HG03045 (cell line): ENCODE data around the gene KCNMA1.
"Not testable (repeated sequence)": the region's sequence is repeated elsewhere in the genome, so short reads cannot be mapped to it uniquely, and the experiment has no call there.

Experiments
- ATAC-seq: cut with Tn5 transposase; IDR thresholded peaks from one replicate; pipeline ENCODE4 v1.9.1; 2021; ENCODE audit warnings: mild to moderate bottlenecking, moderate library complexity; ENCODE audit not compliant: unreplicated experiment

KCNMA1 gene

GRCh38 chr10:77637532-77638320 lies at the start of gene KCNMA1:
KCNMA1 (minus strand) TSS chr10:77637808.
- no peak for ATAC-seq

GRCh38 chr10:77686650-77687417 lies 49.2 kb upstream of the KCNMA1 start:
- no peak for ATAC-seq

GRCh38 chr10:77686096-77686495 lies 48.5 kb upstream of the KCNMA1 start:
- ATAC-seq, result no peak

GRCh38 chr10:77685432-77685831 lies 47.8 kb upstream of the KCNMA1 start:
- no peak for ATAC-seq

- not testable (repeated sequence) for ATAC-seq
Measured at GRCh38 chr10:77683088-77683432, 45.5 kb upstream of the KCNMA1 start.

GRCh38 chr10:77682393-77683087 lies 44.9 kb upstream of the KCNMA1 start:
- ATAC-seq, result no peak

GRCh38 chr10:77681839-77682238 lies 44.2 kb upstream of the KCNMA1 start:
- ATAC-seq, result no peak

- ATAC-seq, result no peak
Measured at GRCh38 chr10:77680811-77681210, 43.2 kb upstream of the KCNMA1 start.

GRCh38 chr10:77680065-77680464 lies 42.5 kb upstream of the KCNMA1 start:
- ATAC-seq, result no peak

GRCh38 chr10:77679217-77679616 lies 41.6 kb upstream of the KCNMA1 start:
- no peak for ATAC-seq

- ATAC-seq, result no peak
Measured at GRCh38 chr10:77678146-77678545, 40.5 kb upstream of the KCNMA1 start.

- ATAC-seq, result no peak
Measured at GRCh38 chr10:77675347-77675746, 37.7 kb upstream of the KCNMA1 start.

GRCh38 chr10:77673515-77674140 lies 36.0 kb upstream of the KCNMA1 start:
- no peak for ATAC-seq

GRCh38 chr10:77673101-77673500 lies 35.5 kb upstream of the KCNMA1 start:
- no peak for ATAC-seq

GRCh38 chr10:77671594-77672252 lies 34.1 kb upstream of the KCNMA1 start:
- no peak for ATAC-seq

GRCh38 chr10:77670817-77671443 lies 33.3 kb upstream of the KCNMA1 start:
- ATAC-seq, result no peak

- ATAC-seq, result no peak
Measured at GRCh38 chr10:77669892-77670291, 32.3 kb upstream of the KCNMA1 start.

GRCh38 chr10:77667426-77668324 lies 30.1 kb upstream of the KCNMA1 start:
- ATAC-seq, result peak; percentile 86

- no peak for ATAC-seq
Measured at GRCh38 chr10:77666821-77667220, 29.2 kb upstream of the KCNMA1 start.
